ENCODE measurements around the gene DBF4B.

Gene DBF4B

GRCh38 chr17:44757045-44757917 is 48.8 kb downstream of the DBF4B start:
- no peak overlapping the region for H3K4me3 ChIP-seq (replicated peaks; ENCODE audit: low read depth, low read length)
- DNase-seq (ENCODE audit: low read depth): no peak
- TF ChIP-seq CTCF (IDR thresholded peaks at IDR 0.05; ENCODE audit: low read length, missing control alignments): no peak

DNA sequence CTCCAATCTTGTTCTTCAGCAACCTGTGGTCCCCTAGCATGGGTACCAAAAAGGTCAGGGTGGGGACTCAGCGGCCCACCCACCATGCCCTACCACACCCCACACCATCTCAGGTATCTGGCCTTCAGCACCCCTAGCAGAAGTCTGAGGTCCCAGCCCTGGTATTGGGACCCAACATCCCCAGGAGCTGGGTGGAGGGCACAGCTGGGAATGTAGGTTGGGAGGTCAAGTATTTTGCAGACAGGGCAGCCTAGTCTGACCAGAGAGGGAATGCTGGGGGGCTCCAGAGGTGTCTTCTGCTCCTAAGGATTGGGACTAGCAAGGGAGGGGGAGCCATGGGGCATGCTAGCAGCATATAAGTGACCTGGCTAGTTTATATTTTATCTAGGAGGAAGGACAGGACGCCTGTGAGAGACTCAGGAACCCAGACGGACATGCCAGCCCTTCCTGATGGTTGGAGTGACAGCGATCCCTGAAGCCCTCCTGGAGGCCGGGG is 49.5 kb downstream of the DBF4B start:
- no peak for DNase-seq (ENCODE audit: low read depth)
- H3K4me3 ChIP-seq (replicated peaks; ENCODE audit: low read depth, low read length): no peak overlapping the region
- no peak for TF ChIP-seq CTCF (IDR thresholded peaks at IDR 0.05; ENCODE audit: low read length, missing control alignments)

DNA sequence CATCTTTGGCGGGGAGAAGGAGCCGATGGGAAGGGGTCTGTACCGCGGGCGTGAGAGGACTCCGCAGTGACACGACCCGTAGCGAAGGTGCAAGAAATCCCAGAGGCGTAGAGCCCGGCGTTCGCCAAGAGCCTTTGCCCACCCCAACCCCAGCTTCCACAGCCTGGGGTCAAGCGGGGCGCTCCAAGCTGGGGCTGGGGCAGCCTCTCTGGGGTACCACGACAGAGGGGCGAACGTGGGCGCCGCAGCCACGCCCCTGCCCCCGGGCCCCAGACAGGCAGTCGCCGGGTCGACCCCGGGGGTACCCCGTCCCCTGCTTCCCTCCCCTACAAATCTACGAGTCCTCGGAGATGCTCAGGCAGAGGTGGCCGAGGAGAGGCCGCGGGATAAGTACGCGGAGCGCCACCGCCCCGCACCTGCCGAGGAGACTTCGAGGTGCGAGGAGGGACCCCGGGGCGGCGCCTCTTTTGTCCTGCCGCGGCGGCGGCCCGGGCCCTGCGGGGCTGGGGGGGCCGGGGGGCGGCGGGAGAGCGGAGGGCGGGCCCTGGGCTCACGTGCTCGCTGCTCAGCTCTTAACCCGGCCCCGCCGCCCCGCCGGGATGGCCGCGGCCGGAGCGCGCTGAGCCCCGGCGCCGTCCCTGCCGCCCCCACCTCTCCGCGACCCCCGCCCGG is 50.1 kb downstream of the DBF4B start, which contains the start of gene ADAM11:
Gene ADAM11 (plus strand): TSS at position 575 of the 672 bp plus-strand sequence. CDS start 212 bp downstream, outside the sequence.
- peak within 1 kb of the TSS; percentile 40 for H3K4me3 ChIP-seq (replicated peaks; ENCODE audit: low read depth, low read length)
- no peak for DNase-seq (ENCODE audit: low read depth)
- TF ChIP-seq CTCF (IDR thresholded peaks at IDR 0.05; ENCODE audit: low read length, missing control alignments): no peak

DNA sequence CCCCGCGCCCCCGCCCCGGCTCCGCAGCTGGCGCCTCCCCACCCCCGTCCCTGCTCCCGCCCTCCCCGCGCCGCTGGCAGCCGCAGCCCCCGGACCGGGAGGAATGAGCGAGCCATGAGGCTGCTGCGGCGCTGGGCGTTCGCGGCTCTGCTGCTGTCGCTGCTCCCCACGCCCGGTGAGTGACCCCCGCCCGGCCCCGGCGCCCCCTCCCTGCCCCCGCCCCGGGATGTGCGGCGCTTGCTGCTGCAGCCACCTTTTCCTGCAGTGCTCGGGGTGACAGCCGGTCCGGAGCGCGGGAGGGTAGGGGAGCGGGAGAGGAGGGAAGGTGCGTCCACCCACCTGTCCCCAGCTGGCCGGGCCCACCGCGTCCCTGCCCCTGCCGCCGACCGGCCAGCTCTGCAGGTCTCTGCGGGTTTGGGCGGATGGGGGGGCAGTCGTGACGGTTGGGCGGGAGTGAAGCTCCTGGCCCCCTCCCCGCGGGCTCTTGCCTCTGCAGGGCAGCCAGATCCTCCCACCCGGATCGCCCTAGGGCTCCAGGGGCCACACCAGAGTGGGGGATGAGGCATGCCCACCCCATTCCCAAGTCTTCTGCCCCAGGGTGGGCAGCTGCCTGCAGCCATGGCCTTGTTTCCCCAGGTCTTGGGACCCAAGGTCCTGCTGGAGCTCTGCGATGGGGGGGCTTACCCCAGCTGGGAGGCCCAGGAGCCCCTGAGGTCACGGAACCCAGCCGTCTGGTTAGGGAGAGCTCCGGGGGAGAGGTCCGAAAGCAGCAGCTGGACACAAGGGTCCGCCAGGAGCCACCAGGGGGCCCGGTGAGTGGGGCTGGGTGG is 50.8 kb downstream of the DBF4B start:
- no peak for DNase-seq (ENCODE audit: low read depth)
- H3K4me3 ChIP-seq (replicated peaks; ENCODE audit: low read depth, low read length): peak overlapping the region; percentile 40
- TF ChIP-seq CTCF (IDR thresholded peaks at IDR 0.05; ENCODE audit: low read length, missing control alignments): no peak

- no peak for TF ChIP-seq CTCF (IDR thresholded peaks at IDR 0.05; ENCODE audit: low read length, missing control alignments)
- no peak overlapping the region for H3K4me3 ChIP-seq (replicated peaks; ENCODE audit: low read depth, low read length)
- no peak for DNase-seq (ENCODE audit: low read depth)
Observed at GRCh38 chr17:44759916-44760243, 51.4 kb downstream of the DBF4B start.

GRCh38 chr17:44760474-44761308 is 52.2 kb downstream of the DBF4B start:
- no peak overlapping the region for H3K4me3 ChIP-seq (replicated peaks; ENCODE audit: low read depth, low read length)
- no peak for TF ChIP-seq CTCF (IDR thresholded peaks at IDR 0.05; ENCODE audit: low read length, missing control alignments)
- no peak for DNase-seq (ENCODE audit: low read depth)

Data from fibroblast of pulmonary artery (primary cell).